Activated naive CD8-positive, alpha-beta T cell treated with anti-CD3 and anti-CD28 coated beads, Interleukin-2, amount 50 U/mL, for 24 hours (primary cell): ENCODE measurements around the gene SLC16A9.
"Not testable (repeated sequence)": the region's sequence is repeated elsewhere in the genome, so short reads cannot be mapped to it uniquely, and the experiment has no call there.

Experiments
- ATAC-seq: fragments of 150-1000 bp; cut with Tn5 transposase; one replicate; pipeline ENCODE4 v1.10.0; 2021
- DNase-seq: peaks from one replicate; pipeline ENCODE4 v3.0.0; 2021
- H3K27ac Mint-ChIP-seq: one replicate; pipeline ENCODE4 v1.8.0; 2021; ENCODE audit warnings: mild to moderate bottlenecking, mixed read lengths
- H3K27me3 Mint-ChIP-seq: one replicate; pipeline ENCODE4 v1.8.0; 2021; ENCODE audit warnings: mixed read lengths
- H3K36me3 Mint-ChIP-seq: one replicate; pipeline ENCODE4 v1.8.0; 2021; ENCODE audit warnings: low read depth, mixed read lengths
- H3K4me1 Mint-ChIP-seq: one replicate; pipeline ENCODE4 v1.8.0; 2021; ENCODE audit warnings: mixed read lengths
- H3K4me3 Mint-ChIP-seq: one replicate; pipeline ENCODE4 v1.8.0; 2021; ENCODE audit warnings: mild to moderate bottlenecking, moderate library complexity, mixed read lengths
- H3K9me3 Mint-ChIP-seq: one replicate; pipeline ENCODE4 v1.8.0; 2021; ENCODE audit warnings: mixed read lengths

The SLC16A9 gene, protein sequence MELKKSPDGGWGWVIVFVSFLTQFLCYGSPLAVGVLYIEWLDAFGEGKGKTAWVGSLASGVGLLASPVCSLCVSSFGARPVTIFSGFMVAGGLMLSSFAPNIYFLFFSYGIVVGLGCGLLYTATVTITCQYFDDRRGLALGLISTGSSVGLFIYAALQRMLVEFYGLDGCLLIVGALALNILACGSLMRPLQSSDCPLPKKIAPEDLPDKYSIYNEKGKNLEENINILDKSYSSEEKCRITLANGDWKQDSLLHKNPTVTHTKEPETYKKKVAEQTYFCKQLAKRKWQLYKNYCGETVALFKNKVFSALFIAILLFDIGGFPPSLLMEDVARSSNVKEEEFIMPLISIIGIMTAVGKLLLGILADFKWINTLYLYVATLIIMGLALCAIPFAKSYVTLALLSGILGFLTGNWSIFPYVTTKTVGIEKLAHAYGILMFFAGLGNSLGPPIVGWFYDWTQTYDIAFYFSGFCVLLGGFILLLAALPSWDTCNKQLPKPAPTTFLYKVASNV

DNA sequence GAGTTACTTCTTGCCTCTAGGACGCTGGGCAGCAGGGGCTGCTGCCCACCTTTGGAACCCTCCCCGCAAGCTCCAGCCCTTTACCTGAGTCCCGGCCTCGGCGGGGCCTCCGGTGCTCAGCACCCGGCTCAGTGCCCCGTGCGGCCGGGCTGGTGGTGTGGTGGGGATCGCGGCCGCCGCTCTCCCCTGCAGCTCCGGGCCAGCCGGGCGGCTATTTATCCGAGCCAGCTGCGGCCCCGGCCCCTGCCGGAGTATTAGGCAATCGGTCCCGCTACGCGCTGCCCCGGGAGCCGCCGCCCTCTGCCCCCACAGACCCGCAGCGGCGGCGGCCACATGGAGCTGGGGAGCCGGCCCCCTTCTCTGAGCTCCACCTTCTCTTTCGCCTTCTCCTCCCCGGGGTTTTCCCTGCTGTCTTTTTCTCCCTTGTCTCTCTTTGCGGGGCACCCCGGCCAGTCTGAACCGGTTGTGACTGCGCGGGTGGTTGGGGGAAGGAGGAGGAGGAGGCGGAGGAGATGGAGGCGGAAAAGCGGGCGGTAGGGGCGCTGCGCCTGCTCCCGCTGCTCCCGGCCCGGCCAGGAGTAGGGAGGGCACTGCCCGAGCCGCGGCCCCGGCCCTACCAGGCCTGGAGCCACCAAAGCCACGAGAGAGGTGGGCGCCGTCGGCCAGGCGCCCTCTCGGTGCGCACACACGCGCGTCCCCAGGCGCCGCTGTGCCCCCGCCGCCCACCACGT lies at the start of gene SLC16A9:
TSS of gene SLC16A9 (minus strand) at position 456 of the 731 bp plus-strand sequence. CDS start 25,559 bp downstream, outside the sequence.
- DNase-seq (peak; percentile 64), ATAC-seq (peak; percentile 85)
- Mint-ChIP-seq H3K4me1 (no peaks in the 10 kb centered on the region), H3K36me3 (no peaks in the 10 kb centered on the region), H3K4me3 (peak within 1 kb of the TSS; percentile 67), H3K9me3 (no peaks in the 10 kb centered on the region), H3K27ac (no peak within 1 kb of the TSS), H3K27me3 (peaks cover 70% of the 10 kb centered on the region)

DNA sequence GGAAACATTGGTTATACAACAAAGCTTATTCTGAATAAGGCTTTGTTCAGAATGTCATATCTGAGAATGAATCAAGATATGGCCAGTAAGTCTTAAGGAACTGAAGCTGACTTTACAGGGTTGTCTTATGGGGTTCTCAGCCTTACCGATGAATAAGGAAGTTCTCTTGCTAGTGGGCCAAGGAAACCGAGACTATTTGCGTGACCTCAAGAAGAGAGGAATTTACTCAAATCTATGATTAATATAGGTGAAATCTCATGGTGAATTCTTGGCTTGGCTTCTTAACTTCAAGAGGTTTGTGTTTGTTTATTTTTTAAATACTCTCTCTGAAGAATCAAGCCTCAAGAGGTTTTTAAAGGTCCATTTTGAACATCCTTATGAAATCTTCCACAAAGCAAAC lies 48.3 kb upstream of the SLC16A9 start:
- ATAC-seq: no peak
- Mint-ChIP-seq H3K27me3 (peaks cover 4% of the 10 kb centered on the region), H3K9me3 (peaks cover 13% of the 10 kb centered on the region), H3K4me3 (no peak overlapping the region), H3K27ac (no peak overlapping the region), H3K36me3 (no peaks in the 10 kb centered on the region), H3K4me1 (no peaks in the 10 kb centered on the region)
- no peak for DNase-seq

DNA sequence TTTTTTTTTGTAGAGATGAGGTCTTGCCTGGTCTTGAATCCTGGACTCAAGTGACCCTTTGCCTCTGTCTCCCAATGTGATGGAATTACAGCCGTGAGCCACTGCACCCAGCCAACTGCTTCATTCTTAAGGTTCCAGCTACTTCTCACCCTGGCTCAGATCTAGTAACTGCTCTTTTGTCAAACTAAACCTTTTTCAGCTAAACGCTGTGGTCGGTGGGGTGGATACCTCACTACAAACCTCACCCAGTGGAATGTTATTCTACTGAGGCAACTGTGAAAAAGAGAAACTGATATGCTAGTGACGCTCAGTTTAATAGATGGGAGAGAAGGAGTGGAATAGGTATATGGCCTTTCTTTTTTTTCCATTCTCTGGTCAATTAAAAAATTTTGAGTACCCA lies 45.3 kb upstream of the SLC16A9 start:
- Mint-ChIP-seq H3K4me1 (no peaks in the 10 kb centered on the region), H3K36me3 (no peaks in the 10 kb centered on the region), H3K27me3 (peaks cover 3% of the 10 kb centered on the region), H3K9me3 (peaks cover 5% of the 10 kb centered on the region), H3K27ac (no peak overlapping the region), H3K4me3 (no peak overlapping the region)
- ATAC-seq: no peak
- no peak for DNase-seq

DNA sequence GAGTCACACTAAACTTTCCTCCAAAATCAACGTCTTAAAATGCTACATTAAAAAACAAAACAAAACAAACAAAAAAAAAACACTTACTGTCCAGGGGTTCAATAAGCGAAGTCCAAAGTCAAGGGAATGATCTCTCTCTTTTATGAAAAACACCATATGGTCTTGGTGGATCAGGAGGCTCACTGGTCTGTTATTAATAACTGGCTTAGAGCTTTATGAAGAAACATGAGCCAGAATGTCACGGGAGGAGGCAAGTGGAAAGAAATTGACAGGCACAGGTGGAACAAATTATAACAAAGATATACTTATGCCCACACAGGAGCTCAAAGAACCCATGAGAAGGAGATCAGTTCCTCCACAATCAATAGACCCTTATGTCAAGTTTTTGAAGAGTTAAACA lies 43.6 kb upstream of the SLC16A9 start, which contains the start of gene MRLN:
TSS of gene MRLN (minus strand) at position 189 of the 400 bp plus-strand sequence.
- Mint-ChIP-seq H3K4me3 (no peak within 1 kb of the TSS), H3K27me3 (peaks cover 3% of the 10 kb centered on the region), H3K9me3 (no peaks in the 10 kb centered on the region), H3K36me3 (no peaks in the 10 kb centered on the region), H3K4me1 (no peaks in the 10 kb centered on the region), H3K27ac (no peak within 1 kb of the TSS)
- ATAC-seq (no peak), DNase-seq (no peak)

DNA sequence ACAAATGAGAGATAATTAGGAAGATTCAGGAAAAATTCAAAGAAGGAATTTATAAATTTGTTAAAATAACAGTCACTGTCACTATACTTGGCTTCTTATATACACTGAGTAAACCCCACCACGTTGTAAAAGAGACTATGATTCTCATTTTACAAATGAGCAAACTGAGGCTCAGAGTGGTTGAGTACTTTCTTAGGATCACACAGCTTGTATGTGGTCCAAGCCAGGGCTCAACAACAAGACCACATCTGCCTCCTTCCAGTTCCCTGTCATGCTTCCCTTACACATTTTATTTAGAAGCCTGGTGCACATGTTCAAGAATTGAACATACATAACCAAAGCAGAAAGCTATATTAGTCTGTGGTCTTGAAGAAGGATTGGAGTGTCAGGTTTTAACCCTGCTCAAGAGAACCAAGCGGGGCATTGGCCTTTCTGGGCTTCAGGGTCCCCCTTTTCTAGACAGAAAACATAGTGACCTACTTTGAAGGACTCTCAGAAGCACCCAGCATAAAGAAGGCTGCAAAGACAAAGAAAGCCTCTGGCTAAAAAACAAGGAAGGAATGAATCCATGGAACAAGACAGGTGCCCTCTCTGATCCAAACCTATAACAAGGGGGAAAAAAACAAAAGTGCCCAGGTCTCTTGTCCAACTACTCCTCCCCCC lies 42.8 kb upstream of the SLC16A9 start:
- Mint-ChIP-seq H3K27me3 (peaks cover 3% of the 10 kb centered on the region), H3K4me1 (no peaks in the 10 kb centered on the region)

DNA sequence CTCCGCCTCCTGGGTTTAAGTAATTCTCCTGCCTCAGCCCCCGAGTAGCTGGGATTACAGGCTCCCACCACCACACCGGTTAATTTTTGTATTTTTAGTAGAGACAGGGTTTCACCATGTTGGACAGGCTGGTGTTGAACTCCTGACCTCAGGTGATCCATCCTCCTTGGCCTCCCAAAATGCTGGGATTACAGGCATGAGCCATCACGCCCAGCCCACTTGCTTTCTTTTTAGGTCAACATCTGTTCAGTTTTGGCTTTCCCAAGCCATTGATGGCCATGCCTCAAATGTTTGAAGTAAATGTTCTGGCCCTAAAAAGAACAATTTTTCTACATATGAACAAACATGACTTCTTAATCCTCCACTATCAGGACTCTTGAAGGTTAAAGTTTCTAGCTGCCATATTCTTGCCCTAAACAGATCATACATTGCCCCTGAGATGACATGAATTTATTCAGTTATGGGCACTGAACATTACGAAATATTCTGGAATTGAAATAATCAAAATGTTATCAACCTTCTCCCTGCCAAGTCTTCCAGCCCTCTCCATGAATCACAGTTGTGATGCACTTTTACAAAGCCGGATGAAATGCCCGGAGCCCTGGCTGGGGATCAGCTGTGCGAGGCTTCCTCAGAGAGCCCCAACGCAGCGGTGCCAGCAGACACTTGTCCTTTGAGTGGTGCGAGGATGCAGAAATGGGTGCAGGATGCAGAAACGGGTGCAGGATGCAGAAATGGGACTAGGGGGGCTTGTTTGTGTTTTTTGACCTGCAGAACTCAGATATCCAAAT lies 40.7 kb upstream of the SLC16A9 start:
- no peak for ATAC-seq
- Mint-ChIP-seq H3K36me3 (no peaks in the 10 kb centered on the region), H3K9me3 (no peaks in the 10 kb centered on the region), H3K27ac (no peak overlapping the region), H3K4me1 (no peaks in the 10 kb centered on the region), H3K4me3 (no peak overlapping the region), H3K27me3 (peaks cover 5% of the 10 kb centered on the region)
- no peak for DNase-seq

More for the DNA sequence above, 42.8 kb upstream of the SLC16A9 start:
- ATAC-seq (no peak), DNase-seq (no peak)
- H3K36me3 Mint-ChIP-seq: no peaks in the 10 kb centered on the region
- H3K9me3 Mint-ChIP-seq: no peaks in the 10 kb centered on the region
- H3K27ac Mint-ChIP-seq: no peak overlapping the region
- H3K4me3 Mint-ChIP-seq: no peak overlapping the region

DNA sequence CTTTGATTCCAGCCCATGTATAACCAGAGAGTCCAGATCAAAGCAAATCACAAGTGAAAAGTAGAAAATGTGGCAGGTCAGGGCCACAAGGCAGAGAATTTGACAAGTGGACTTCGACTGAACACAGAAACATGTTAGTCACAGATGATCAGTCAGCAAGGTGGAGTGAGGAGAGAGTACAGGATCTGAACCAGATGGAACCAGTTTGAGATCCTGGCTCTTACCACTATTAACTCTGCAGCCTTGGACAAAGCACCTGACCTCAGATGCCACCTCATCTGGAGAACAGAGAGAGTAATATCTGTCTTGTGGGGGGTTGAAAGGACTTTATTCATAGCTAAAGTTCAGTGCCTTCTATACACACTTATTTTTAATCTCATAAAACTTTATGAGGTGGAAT lies 39.2 kb upstream of the SLC16A9 start:
- ATAC-seq (no peak), DNase-seq (no peak)
- peaks cover 5% of the 10 kb centered on the region for H3K27me3 Mint-ChIP-seq
- H3K4me3 Mint-ChIP-seq: no peak overlapping the region
- no peaks in the 10 kb centered on the region for H3K36me3 Mint-ChIP-seq
- H3K9me3 Mint-ChIP-seq: no peaks in the 10 kb centered on the region
- H3K27ac Mint-ChIP-seq: no peak overlapping the region
- no peaks in the 10 kb centered on the region for H3K4me1 Mint-ChIP-seq

DNA sequence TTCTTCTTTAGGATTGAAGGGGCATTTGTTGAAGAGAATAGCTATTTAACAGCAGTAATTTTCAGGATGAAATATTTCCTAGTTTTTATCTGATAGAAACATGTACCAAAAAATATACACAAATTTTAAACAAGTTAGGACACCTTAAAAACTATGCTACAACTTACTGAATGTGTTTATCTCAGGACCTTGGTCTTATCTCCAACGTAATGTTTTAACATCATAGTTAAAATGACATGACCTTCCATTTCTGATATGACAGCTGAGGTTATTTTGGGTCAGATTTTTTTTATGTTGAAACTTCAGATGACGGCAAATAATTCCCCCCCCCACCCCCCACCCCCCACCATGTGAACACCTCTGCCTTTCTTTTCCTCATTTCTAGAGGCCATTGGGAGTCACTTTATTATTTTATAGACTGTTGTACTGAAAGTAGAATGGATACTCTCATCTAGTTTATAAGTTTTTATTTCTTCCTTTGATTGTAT lies 35.6 kb upstream of the SLC16A9 start:
- H3K9me3 Mint-ChIP-seq: peaks cover 3% of the 10 kb centered on the region
- no peak overlapping the region for H3K4me3 Mint-ChIP-seq
- no peak for DNase-seq
- peaks cover 2% of the 10 kb centered on the region for H3K27me3 Mint-ChIP-seq
- no peaks in the 10 kb centered on the region for H3K36me3 Mint-ChIP-seq
- H3K4me1 Mint-ChIP-seq: no peaks in the 10 kb centered on the region
- ATAC-seq: no peak
- H3K27ac Mint-ChIP-seq: no peak overlapping the region

DNA sequence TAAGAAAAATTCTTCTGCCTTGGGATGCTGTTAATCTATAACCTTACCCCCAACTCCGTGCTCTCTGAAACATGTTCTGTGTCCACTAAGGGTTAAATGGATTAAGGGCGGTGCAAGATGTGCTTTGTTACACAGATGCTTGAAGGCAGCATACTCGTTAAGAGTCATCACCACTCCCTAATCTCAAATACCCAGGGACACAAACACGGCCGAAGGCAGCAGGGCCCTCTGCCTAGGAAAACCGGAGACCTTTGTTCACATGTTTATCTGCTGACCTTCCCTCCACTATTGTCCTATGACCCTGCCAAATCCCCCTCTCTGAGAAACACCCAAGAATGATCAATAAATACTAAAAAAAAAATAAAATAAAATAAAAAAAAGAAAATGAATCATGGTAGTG lies 35.1 kb upstream of the SLC16A9 start:
- not testable (repeated sequence) for H3K36me3 Mint-ChIP-seq, H3K4me3 Mint-ChIP-seq, H3K4me1 Mint-ChIP-seq, ATAC-seq, DNase-seq, H3K27ac Mint-ChIP-seq, H3K27me3 Mint-ChIP-seq, H3K9me3 Mint-ChIP-seq

DNA sequence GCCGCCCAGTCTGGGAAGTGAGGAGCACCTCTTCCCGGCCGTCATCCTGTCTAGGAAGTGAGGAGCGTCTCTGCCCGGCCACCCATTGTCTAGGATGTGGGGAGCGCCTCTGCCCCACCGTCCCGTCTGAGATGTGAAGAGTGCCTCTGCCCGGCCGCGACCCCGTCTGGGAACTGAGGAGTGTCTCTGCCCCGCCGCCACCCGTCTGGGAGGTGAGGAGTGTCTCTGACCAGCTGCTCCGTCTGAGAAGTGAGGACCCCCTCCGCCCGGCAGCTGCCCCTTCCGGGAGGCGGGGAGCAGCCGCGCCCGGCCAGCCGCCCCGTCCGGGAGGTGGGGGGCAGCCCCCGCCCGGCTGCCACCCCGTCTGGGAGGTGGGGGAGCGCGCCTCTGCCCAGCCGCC lies 34.5 kb upstream of the SLC16A9 start:
- H3K27me3 Mint-ChIP-seq, H3K27ac Mint-ChIP-seq, ATAC-seq, DNase-seq, H3K36me3 Mint-ChIP-seq, H3K9me3 Mint-ChIP-seq, H3K4me1 Mint-ChIP-seq, H3K4me3 Mint-ChIP-seq: not testable (repeated sequence)

DNA sequence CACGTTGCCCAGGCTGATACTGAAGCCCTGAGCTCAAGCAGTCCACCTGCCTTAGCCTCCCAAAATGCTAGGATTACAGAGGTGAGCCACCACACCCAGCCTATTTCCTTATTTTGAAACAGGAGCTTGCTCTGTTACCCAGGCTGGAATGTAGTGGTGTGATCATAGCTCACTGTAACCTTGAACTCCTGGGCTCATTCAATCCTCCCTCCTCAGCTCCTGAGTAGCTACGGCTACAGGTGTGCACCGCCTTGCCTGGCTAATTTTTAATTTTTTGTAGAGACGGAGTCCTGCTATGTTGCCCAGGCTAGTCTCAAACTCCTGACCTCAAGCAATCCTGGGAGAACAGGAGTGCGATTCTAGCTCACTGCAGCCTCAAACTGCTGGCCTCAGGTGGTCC lies 31.9 kb upstream of the SLC16A9 start:
- Mint-ChIP-seq H3K27me3 (peaks cover 11% of the 10 kb centered on the region), H3K27ac (no peak overlapping the region), H3K36me3 (no peaks in the 10 kb centered on the region), H3K4me1 (no peaks in the 10 kb centered on the region), H3K9me3 (peaks cover 3% of the 10 kb centered on the region), H3K4me3 (no peak overlapping the region)
- ATAC-seq: no peak
- no peak for DNase-seq

DNA sequence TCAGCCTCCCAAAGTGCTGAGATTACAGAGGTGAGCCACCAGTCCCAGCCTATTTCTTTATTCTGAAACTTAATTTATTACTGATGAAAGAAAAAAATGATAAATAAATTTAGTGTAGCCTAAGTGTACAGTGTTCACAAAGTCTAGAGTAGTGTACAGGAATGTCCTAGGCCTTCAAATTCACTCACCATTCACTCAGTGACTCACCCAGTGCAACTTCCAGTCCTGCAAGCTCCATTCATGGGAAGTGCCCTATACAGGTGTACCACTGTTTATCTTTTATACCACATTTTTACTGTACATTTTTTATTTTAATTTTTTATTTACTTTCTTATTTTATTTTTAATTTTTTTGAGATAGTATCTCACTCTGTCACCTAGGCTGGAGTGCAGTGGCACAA lies 31.4 kb upstream of the SLC16A9 start:
- Mint-ChIP-seq H3K27ac (no peak overlapping the region), H3K4me1 (no peaks in the 10 kb centered on the region), H3K9me3 (peaks cover 3% of the 10 kb centered on the region), H3K4me3 (no peak overlapping the region), H3K27me3 (peaks cover 11% of the 10 kb centered on the region), H3K36me3 (no peaks in the 10 kb centered on the region)
- DNase-seq: no peak
- ATAC-seq: no peak

DNA sequence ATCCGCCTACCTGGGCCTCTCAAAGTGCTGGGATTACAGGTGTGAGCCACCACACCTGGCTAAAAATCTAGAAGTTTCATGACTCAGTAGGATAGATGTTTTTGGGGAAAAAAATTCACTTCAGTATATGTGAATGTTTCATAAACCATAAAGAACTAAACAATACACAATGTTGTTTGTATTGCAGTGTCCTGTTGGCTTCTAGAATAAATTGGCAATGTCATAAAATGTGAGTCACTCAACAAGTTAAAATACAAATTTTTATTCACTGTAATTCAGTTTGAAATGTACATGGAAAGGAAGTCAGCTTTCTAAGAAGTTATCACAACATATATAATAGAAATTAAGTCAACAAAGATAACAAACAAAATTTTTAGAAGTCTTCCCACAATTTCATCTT lies 27.1 kb upstream of the SLC16A9 start:
- Mint-ChIP-seq H3K36me3 (no peaks in the 10 kb centered on the region), H3K27ac (no peak overlapping the region), H3K9me3 (no peaks in the 10 kb centered on the region), H3K4me3 (no peak overlapping the region), H3K27me3 (peaks cover 11% of the 10 kb centered on the region), H3K4me1 (no peaks in the 10 kb centered on the region)
- ATAC-seq (no peak), DNase-seq (no peak)

DNA sequence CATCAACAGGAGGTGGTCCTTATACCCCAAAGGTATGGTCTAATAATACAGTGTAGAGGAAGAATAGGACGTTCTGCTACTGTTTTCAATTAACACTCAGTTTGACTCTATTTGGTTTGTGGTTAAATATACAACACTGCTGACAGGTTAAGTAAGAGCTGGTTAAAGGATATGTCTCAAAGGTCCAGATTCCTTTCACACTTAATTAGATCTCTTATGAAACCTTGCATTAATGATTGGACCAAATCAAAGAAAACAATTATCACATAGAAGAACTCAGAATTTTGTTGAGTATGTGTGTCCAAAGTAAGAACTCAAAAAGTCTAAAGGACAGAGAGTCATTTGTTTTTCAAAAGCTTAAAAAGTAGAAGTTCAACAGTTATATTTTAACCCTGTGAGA lies 25.6 kb upstream of the SLC16A9 start:
- DNase-seq: no peak
- H3K27me3 Mint-ChIP-seq: peaks cover 11% of the 10 kb centered on the region
- ATAC-seq: no peak
- no peaks in the 10 kb centered on the region for H3K36me3 Mint-ChIP-seq
- H3K27ac Mint-ChIP-seq: no peak overlapping the region
- no peak overlapping the region for H3K4me3 Mint-ChIP-seq
- no peaks in the 10 kb centered on the region for H3K9me3 Mint-ChIP-seq
- H3K4me1 Mint-ChIP-seq: no peaks in the 10 kb centered on the region
